Thyroid gland (tissue), 4 donors: ENCODE measurements around the gene FOXP1. TPM values are rescaled to one million over a fixed set of nuclear protein-coding genes. Genes with fewer than 3 reads are reported as not detected.
"Not testable (repeated sequence)": the region's sequence is repeated elsewhere in the genome, so short reads cannot be mapped to it uniquely, and the experiment has no call there.

Source experiments
- DNase-seq, 2 donors: peaks; one replicate each; pipeline ENCODE4 v3.0.0-alpha.2; 2019
- H3K27ac ChIP-seq, 3 donors: fragments of 200-600 bp; sonication (generic); 1 replicate in 2 of 3; 2 replicates in 1 of 3; pipeline ENCODE4 v1.5.1; 2016 to 2019; ENCODE audit warnings: mild to moderate bottlenecking in 1 of 3, moderate library complexity in 1 of 3
- H3K27me3 ChIP-seq: fragments of 200-600 bp; sonication (generic); one replicate; pipeline ENCODE4 v1.5.1; 2019
- H3K36me3 ChIP-seq, 2 donors: fragments of 200-600 bp; sonication (generic); one replicate each; pipeline ENCODE4 v1.5.1; 2016 to 2019
- H3K4me1 ChIP-seq, 2 donors: fragments of 200-600 bp; sonication (generic); one replicate each; pipeline ENCODE4 v1.5.1; 2017 to 2019
- H3K4me3 ChIP-seq, 3 donors: fragments of 200-600 bp; sonication (generic); replicated peaks in 1 of 3; 1 replicate in 2 of 3; 2 replicates in 1 of 3; pipeline ENCODE4 v1.5.1; 2016; ENCODE audit warnings: mild to moderate bottlenecking in 1 of 3
- H3K9me3 ChIP-seq: fragments of 200-600 bp; sonication (generic); one replicate; pipeline ENCODE4 v1.5.1; 2017
- CTCF ChIP-seq, 6 experiments: fragments of 200-600 bp in 3 of 6; fragments of 450-650 bp in 3 of 6; sonication (generic) in 3 of 6; IDR thresholded peaks; one replicate each; pipeline ENCODE4 v1.5.1; 2016 to 2019; ENCODE audit warnings: antibody characterized with exemption in 6 of 6, mild to moderate bottlenecking in 2 of 6, inconsistent platforms in 1 of 6, moderate library complexity in 1 of 6
- POLR2A ChIP-seq, 2 donors: fragments of 450-650 bp; IDR thresholded peaks; one replicate each; pipeline ENCODE4 v1.6.1; 2017; ENCODE audit warnings: antibody characterized with exemption in 2 of 2, mild to moderate bottlenecking in 2 of 2, moderate library complexity in 1 of 2
- WGBS, 2 donors: methylation state at CpG; one replicate each; pipeline ENCODE4 v1.1.5; 2017; 5-methylcytosine and 5-hydroxymethylcytosine counted together
- intact Hi-C: fragments of 100-400 bp; cut with DNase I; formaldehyde crosslinking; loops from one replicate; pipeline ENCODE4 v1.15.1; 2023
- total RNA-seq, 4 donors: library from RNA; depleted of rRNA; stranded (reverse); fragments of >200 nt; gene quantifications; one replicate each; pipeline ENCODE4 v1.2.3, GENCODE V29; 2016

FOXP1 gene
- total RNA-seq, 4 donors from 2014 or later, result 111 to 187 (median 141) TPM

GRCh38 chr3:71532639-71533395 lies 50.7 kb downstream of the FOXP1 start:
- no peaks in the 10 kb centered on the region for H3K27me3 ChIP-seq
- 85 to 89% methylated on average over 6 of the region's 6 CpGs for WGBS, 2 donors
- TF ChIP-seq CTCF (IDR thresholded peaks at IDR 0.05), result no peak
- no peak for TF ChIP-seq POLR2A (IDR thresholded peaks at IDR 0.05)
- H3K9me3 ChIP-seq, result no peaks in the 10 kb centered on the region
- no peak overlapping the region for H3K4me3 ChIP-seq
- intact Hi-C loops, result no loop called here
- DNase-seq, result no peak
- H3K4me1 ChIP-seq, result peaks cover 4 to 11% of the 10 kb centered on the region in 2 donors
- H3K36me3 ChIP-seq, result no peaks in the 10 kb centered on the region
- no peak overlapping the region for H3K27ac ChIP-seq

- Histone ChIP-seq H3K27ac (no peak overlapping the region), H3K9me3 (no peaks in the 10 kb centered on the region), H3K4me1 (peaks cover 7 to 11% of the 10 kb centered on the region in 2 donors), H3K36me3 (no peaks in the 10 kb centered on the region), H3K4me3 (no peak overlapping the region), H3K27me3 (no peaks in the 10 kb centered on the region)
- intact Hi-C loops, result no loop called here
- TF ChIP-seq POLR2A (IDR thresholded peaks at IDR 0.05) (no peak), CTCF (IDR thresholded peaks at IDR 0.05) (no peak)
- 88 to 91% methylated on average over 9 of the region's 9 CpGs for WGBS, 2 donors
- DNase-seq, result no peak
These were observed 52.5 kb downstream of the FOXP1 start for GRCh38 chr3:71530903-71531530.

GRCh38 chr3:71528816-71529215 lies 54.7 kb downstream of the FOXP1 start:
- no peak for DNase-seq
- H3K4me3 ChIP-seq, result no peak overlapping the region
- intact Hi-C loops, result no loop called here
- H3K27me3 ChIP-seq, result no peaks in the 10 kb centered on the region
- H3K9me3 ChIP-seq, result no peaks in the 10 kb centered on the region
- no peaks in the 10 kb centered on the region for H3K36me3 ChIP-seq
- WGBS, 2 donors, result 81 to 86% methylated on average over 2 of the region's 2 CpGs
- peak overlapping the region in 1 of 3 donors; percentile 5 for H3K27ac ChIP-seq
- peaks cover 7 to 11% of the 10 kb centered on the region in 2 donors for H3K4me1 ChIP-seq
- TF ChIP-seq POLR2A (IDR thresholded peaks at IDR 0.05) (no peak), CTCF (IDR thresholded peaks at IDR 0.05) (no peak)

DNA sequence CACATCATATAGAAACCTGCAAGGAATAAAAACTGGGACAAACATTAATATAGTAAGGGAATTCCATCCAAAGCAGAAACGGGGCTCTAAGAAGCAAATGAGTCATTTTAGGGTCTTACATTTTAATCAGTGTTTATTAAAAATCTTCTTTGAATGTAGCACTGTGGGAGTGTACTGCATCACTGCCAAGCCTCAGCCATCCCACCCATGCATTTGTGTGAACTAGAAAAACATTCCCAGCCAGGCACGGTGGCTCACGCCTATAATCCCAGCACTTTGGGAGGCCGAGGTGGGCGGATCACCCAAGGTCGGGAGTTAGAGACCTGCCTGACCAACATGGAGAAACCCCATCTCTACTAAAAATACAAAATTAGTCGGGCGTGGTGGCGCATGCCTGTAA lies 57.1 kb downstream of the FOXP1 start:
- H3K27me3 ChIP-seq, H3K27ac ChIP-seq, H3K36me3 ChIP-seq, H3K4me3 ChIP-seq, intact Hi-C loops, H3K9me3 ChIP-seq, DNase-seq: not testable (repeated sequence)
- WGBS, 2 donors, result 88 to 91% methylated on average over 9 of the region's 9 CpGs
- H3K4me1 ChIP-seq, result peaks cover 11 to 16% of the 10 kb centered on the region in 2 donors

DNA sequence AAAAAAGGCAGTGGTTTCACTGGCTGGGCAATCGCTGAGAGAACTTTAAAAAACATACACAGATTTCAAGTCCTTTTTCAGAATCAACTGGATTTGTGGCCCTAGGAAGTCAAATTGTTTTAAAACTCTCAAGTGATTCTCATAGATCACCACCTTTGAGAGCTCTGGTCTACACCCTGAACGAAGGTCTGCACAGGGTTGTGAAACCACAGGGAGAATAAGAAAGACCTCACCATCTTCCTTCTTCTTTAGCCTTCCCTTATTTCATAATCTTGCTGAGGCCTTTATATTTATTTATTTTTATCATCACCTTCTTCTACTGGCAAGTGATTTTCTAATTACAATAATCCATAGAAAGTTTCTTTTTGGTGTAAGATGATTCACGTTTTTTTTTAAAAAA lies 58.1 kb downstream of the FOXP1 start:
- H3K36me3 ChIP-seq, result no peaks in the 10 kb centered on the region
- H3K27ac ChIP-seq, result no peak overlapping the region
- peaks cover 11 to 16% of the 10 kb centered on the region in 2 donors for H3K4me1 ChIP-seq
- no peaks in the 10 kb centered on the region for H3K27me3 ChIP-seq
- no peak overlapping the region for H3K4me3 ChIP-seq
- 70 to 79% methylated on average over 3 of the region's 3 CpGs for WGBS, 2 donors
- DNase-seq, result no peak
- no peaks in the 10 kb centered on the region for H3K9me3 ChIP-seq
- intact Hi-C loops, result no loop called here
- TF ChIP-seq POLR2A (IDR thresholded peaks at IDR 0.05) (no peak), CTCF (IDR thresholded peaks at IDR 0.05) (no peak)
